Measurements from ENCODE around the gene PPP2R2B.

Gene PPP2R2B

GRCh38 chr5:146595088-146595487 is 283.5 kb downstream of the PPP2R2B start:
- TF ChIP-seq CTCF (IDR thresholded peaks at IDR 0.05; ENCODE audit: control insufficient read depth, insufficient read depth, low read depth, low read length, missing control alignments) = no peak
- no peak for DNase-seq (ENCODE audit: low read depth)

GRCh38 chr5:146592352-146592751 is 286.2 kb downstream of the PPP2R2B start:
- no peak for DNase-seq (ENCODE audit: low read depth)
- no peak overlapping the region for H3K4me3 ChIP-seq (ENCODE audit: control insufficient read depth, low read depth, low read length)
- no peak for TF ChIP-seq CTCF (IDR thresholded peaks at IDR 0.05; ENCODE audit: control insufficient read depth, insufficient read depth, low read depth, low read length, missing control alignments)

More at GRCh38 chr5:146595088-146595487, 283.5 kb downstream of the PPP2R2B start:
- H3K4me3 ChIP-seq (ENCODE audit: control insufficient read depth, low read depth, low read length) = no peak overlapping the region

- no peak for TF ChIP-seq CTCF (IDR thresholded peaks at IDR 0.05; ENCODE audit: control insufficient read depth, insufficient read depth, low read depth, low read length, missing control alignments)
- no peak for DNase-seq (ENCODE audit: low read depth)
Measured at GRCh38 chr5:146589028-146589345, 289.6 kb downstream of the PPP2R2B start.

GRCh38 chr5:146588331-146589027 is 290.1 kb downstream of the PPP2R2B start:
- DNase-seq (ENCODE audit: low read depth) = no peak
- no peak overlapping the region for H3K4me3 ChIP-seq (ENCODE audit: control insufficient read depth, low read depth, low read length)
- TF ChIP-seq CTCF (IDR thresholded peaks at IDR 0.05; ENCODE audit: control insufficient read depth, insufficient read depth, low read depth, low read length, missing control alignments) = no peak

More at GRCh38 chr5:146589028-146589345, 289.6 kb downstream of the PPP2R2B start:
- H3K4me3 ChIP-seq (ENCODE audit: control insufficient read depth, low read depth, low read length) = no peak overlapping the region

- no peak for DNase-seq (ENCODE audit: low read depth)
- H3K4me3 ChIP-seq (ENCODE audit: control insufficient read depth, low read depth, low read length) = no peak overlapping the region
- no peak for TF ChIP-seq CTCF (IDR thresholded peaks at IDR 0.05; ENCODE audit: control insufficient read depth, insufficient read depth, low read depth, low read length, missing control alignments)
Measured at GRCh38 chr5:146586752-146587151, 291.8 kb downstream of the PPP2R2B start.

- no peak overlapping the region for H3K4me3 ChIP-seq (ENCODE audit: control insufficient read depth, low read depth, low read length)
- no peak for DNase-seq (ENCODE audit: low read depth)
- no peak for TF ChIP-seq CTCF (IDR thresholded peaks at IDR 0.05; ENCODE audit: control insufficient read depth, insufficient read depth, low read depth, low read length, missing control alignments)
Measured at GRCh38 chr5:146584750-146585149, 293.8 kb downstream of the PPP2R2B start.

All from AG09309 (cell line).